ENCODE measurements around the gene SLC16A4. TPM values are rescaled to one million over a fixed set of nuclear protein-coding genes. Genes with fewer than 3 reads are reported as not detected.

The SLC16A4 gene
- total RNA-seq, 2 experiments from 2014 or later: 0.22 to 0.38 TPM

GRCh38 chr1:110338309-110338885 lies 52.4 kb downstream of the SLC16A4 start:
- Histone ChIP-seq H4K20me1 (ENCODE audit: insufficient read depth, low read length) (peaks cover 34% of the 10 kb centered on the region), H3K27ac (ENCODE audit: low read depth, low read length, poor library complexity, severe bottlenecking) (peak overlapping the region; percentile 92), H3K9me3 (ENCODE audit: low read length) (no peaks in the 10 kb centered on the region), H3K4me2 (ENCODE audit: low read length) (peak overlapping the region; percentile 93), H2AFZ (ENCODE audit: low read length) (peak overlapping the region; percentile 57; the same call in 1 of the 2 replicates), H3K79me2 (ENCODE audit: insufficient read depth, low read depth, low read length) (peaks cover 57% of the 10 kb centered on the region), H3K4me1 (ENCODE audit: insufficient read depth, low read length, poor library complexity, severe bottlenecking) (peaks cover 22% of the 10 kb centered on the region), H3K36me3 (ENCODE audit: insufficient read depth, low read length) (peaks cover 39% of the 10 kb centered on the region), H3K4me3 (ENCODE audit: low read depth, low read length, poor library complexity, severe bottlenecking) (peak overlapping the region; percentile 93), H3K9me2 (ENCODE audit: insufficient read depth, low read length) (no peaks in the 10 kb centered on the region)
- intact Hi-C loops (cut with micrococcal nuclease; ENCODE audit: unreplicated experiment): loop anchor here (1.0 to 10.0 kb wide), 5 partner anchors 46 to 536 kb away; partner anchors contain the start of genes CD53, KCNC4 and LAMTOR5
- POLR2A ChIA-PET: interaction anchor here (0.6 to 6.1 kb wide), 22 partner anchors 10 to 304 kb away, joined by 3 to 39 read pairs (median 5); partner anchors contain the start of genes LAMTOR5 and STRIP1
- peak; percentile 97 for DNase-seq (ENCODE audit: low spot score)
- BruUV-seq (replicated peaks): no TSS peak
- CTCF ChIA-PET (ENCODE audit: unreplicated experiment): interaction anchor here (0.6 to 2.6 kb wide), 6 partner anchors 8 to 162 kb away, joined by 3 to 15 read pairs (median 3); no protein-coding TSS in a partner anchor
- TF ChIP-seq EZH2phosphoT487 (IDR thresholded peaks at IDR 0.05; ENCODE audit: borderline replicate concordance, low read depth, low read length): no peak
- peak; percentile 76 for TF ChIP-seq CTCF (conservative IDR thresholded peaks at IDR 0.05; ENCODE audit: low read length)

- BruUV-seq (replicated peaks): TSS peak; percentile 78
- Histone ChIP-seq H3K4me2 (ENCODE audit: low read length) (peak overlapping the region; percentile 93), H3K4me1 (ENCODE audit: insufficient read depth, low read length, poor library complexity, severe bottlenecking) (peaks cover 17% of the 10 kb centered on the region), H3K4me3 (ENCODE audit: low read depth, low read length, poor library complexity, severe bottlenecking) (peak overlapping the region; percentile 93), H2AFZ (ENCODE audit: low read length) (peak overlapping the region; percentile 57; the same call in 1 of the 2 replicates), H3K79me2 (ENCODE audit: insufficient read depth, low read depth, low read length) (peaks cover 51% of the 10 kb centered on the region), H3K9me2 (ENCODE audit: insufficient read depth, low read length) (no peaks in the 10 kb centered on the region), H3K27ac (ENCODE audit: low read depth, low read length, poor library complexity, severe bottlenecking) (peak overlapping the region; percentile 92), H3K36me3 (ENCODE audit: insufficient read depth, low read length) (peaks cover 34% of the 10 kb centered on the region), H4K20me1 (ENCODE audit: insufficient read depth, low read length) (peaks cover 28% of the 10 kb centered on the region), H3K9me3 (ENCODE audit: low read length) (no peaks in the 10 kb centered on the region)
- POLR2A ChIA-PET: interaction anchor here (0.7 to 6.1 kb wide), 21 partner anchors 8 to 303 kb away, joined by 3 to 39 read pairs (median 5); partner anchors contain the start of genes LAMTOR5 and STRIP1
- TF ChIP-seq CTCF (conservative IDR thresholded peaks at IDR 0.05; ENCODE audit: low read length) (no peak), EZH2phosphoT487 (IDR thresholded peaks at IDR 0.05; ENCODE audit: borderline replicate concordance, low read depth, low read length) (no peak)
- CTCF ChIA-PET (ENCODE audit: unreplicated experiment): interaction anchor here (0.6 to 2.6 kb wide), 4 partner anchors 9 to 130 kb away, joined by 3 to 15 read pairs (median 4); no protein-coding TSS in a partner anchor
- intact Hi-C loops (cut with micrococcal nuclease; ENCODE audit: unreplicated experiment): loop anchor here (1.0 to 10.0 kb wide), 5 partner anchors 46 to 537 kb away; partner anchors contain the start of genes CD53, KCNC4 and LAMTOR5
- peak; percentile 69 for DNase-seq (ENCODE audit: low spot score)
Measured at GRCh38 chr1:110337704-110338308, 53.0 kb downstream of the SLC16A4 start.

All from OCI-LY7 (cell line).